ENCODE measurements around the gene TC2N. TPM values are rescaled to one million over a fixed set of nuclear protein-coding genes. Genes with fewer than 3 reads are reported as not detected.

TC2N gene
- total and polyA plus RNA-seq, 2 donors (not counting 3 experiments of a cell fraction or from before 2014, with no cell fraction given) = 0.40 TPM; not detected in 1

DNA sequence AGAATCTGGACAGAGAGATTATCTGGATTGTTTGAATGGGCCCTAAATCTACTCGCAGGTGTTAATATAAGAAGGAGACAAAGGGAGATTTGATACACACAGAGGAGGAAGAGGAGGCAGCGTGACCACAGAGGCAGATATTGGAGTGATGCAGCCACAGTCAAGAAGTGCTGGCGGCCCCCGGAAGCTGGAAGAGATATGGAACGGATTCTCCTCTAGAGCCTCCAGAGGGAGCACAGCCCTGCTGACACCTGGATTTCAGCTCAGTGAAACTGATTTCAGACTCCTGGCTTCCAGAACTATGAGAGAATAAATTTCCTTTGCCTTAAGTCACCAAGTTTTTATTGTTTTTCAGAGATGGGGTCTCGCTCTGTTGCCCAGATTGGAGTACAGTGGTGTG lies 9.2 kb upstream of the TC2N start:
- Histone ChIP-seq H3K9me1 (replicated peaks; ENCODE audit: control insufficient read depth, extremely low read depth, insufficient read depth, low read length) (no peaks in the 10 kb centered on the region), H3K27ac (ENCODE audit: insufficient read depth, low read depth, low read length) (no peak overlapping the region), H3K27me3 (ENCODE audit: control insufficient read depth in 2 of 2, insufficient read depth in 2 of 2, low read length in 2 of 2) (no peaks in the 10 kb centered on the region), H3K4me1 (ENCODE audit: control insufficient read depth, extremely low read depth, insufficient read depth, low read length) (no peaks in the 10 kb centered on the region), H4K20me1 (replicated peaks; ENCODE audit: control insufficient read depth, extremely low read depth, insufficient read depth, low read length) (no peaks in the 10 kb centered on the region), H3K9ac (replicated peaks; ENCODE audit: extremely low read depth, insufficient read depth, low read length) (no peak overlapping the region), H3K36me3 (ENCODE audit: control insufficient read depth in 2 of 2, extremely low read depth in 1 of 2, insufficient read depth in 2 of 2, low read length in 2 of 2) (no peaks in the 10 kb centered on the region), H3K4me2 (ENCODE audit: insufficient read depth, low read length) (no peak overlapping the region), H3K9me3 (replicated peaks; ENCODE audit: control insufficient read depth, insufficient read depth, low read length) (no peaks in the 10 kb centered on the region), H2AFZ (ENCODE audit: low read depth, low read length) (no peak overlapping the region), H3K79me2 (ENCODE audit: control insufficient read depth, insufficient read depth, low read length) (no peaks in the 10 kb centered on the region), H3K4me3 (replicated peaks in 1 of 3; ENCODE audit: insufficient read depth in 1 of 3, low read depth in 1 of 3, low read length in 3 of 3) (no peak overlapping the region)
- FAIRE-seq (no peak), DNase-seq (ENCODE audit: low read depth, low spot score) (no peak)
- dilution Hi-C loops (cut with MboI; ENCODE audit: extremely low pct_ligation_motif_present, low sequenced_read_pairs) (no loop called here), intact Hi-C loops (cut with micrococcal nuclease) (no loop called here)
- CTCF ChIA-PET = no interaction called here
- no TSS peak for BruUV-seq (replicated peaks)
- POLR2A ChIA-PET = no interaction called here
- TF ChIP-seq GATA2 (IDR thresholded peaks at IDR 0.05; ENCODE audit: insufficient read depth, insufficient read length, low read depth, low read length) = no peak
- TF ChIP-seq, protein P1, sequence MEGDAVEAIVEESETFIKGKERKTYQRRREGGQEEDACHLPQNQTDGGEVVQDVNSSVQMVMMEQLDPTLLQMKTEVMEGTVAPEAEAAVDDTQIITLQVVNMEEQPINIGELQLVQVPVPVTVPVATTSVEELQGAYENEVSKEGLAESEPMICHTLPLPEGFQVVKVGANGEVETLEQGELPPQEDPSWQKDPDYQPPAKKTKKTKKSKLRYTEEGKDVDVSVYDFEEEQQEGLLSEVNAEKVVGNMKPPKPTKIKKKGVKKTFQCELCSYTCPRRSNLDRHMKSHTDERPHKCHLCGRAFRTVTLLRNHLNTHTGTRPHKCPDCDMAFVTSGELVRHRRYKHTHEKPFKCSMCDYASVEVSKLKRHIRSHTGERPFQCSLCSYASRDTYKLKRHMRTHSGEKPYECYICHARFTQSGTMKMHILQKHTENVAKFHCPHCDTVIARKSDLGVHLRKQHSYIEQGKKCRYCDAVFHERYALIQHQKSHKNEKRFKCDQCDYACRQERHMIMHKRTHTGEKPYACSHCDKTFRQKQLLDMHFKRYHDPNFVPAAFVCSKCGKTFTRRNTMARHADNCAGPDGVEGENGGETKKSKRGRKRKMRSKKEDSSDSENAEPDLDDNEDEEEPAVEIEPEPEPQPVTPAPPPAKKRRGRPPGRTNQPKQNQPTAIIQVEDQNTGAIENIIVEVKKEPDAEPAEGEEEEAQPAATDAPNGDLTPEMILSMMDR (IDR thresholded peaks at IDR 0.05; ENCODE audit: extremely low read depth in 1 of 2, insufficient read depth in 1 of 2, low read depth in 1 of 2, low read length in 2 of 2) = no peak
- no peak for TF ChIP-seq JUN (IDR thresholded peaks at IDR 0.05; ENCODE audit: borderline replicate concordance, insufficient read depth, insufficient read length, low read depth)
- no peak for TF ChIP-seq FOS (IDR thresholded peaks at IDR 0.05; ENCODE audit: borderline replicate concordance, insufficient read depth, low read length)
- no peak for TF ChIP-seq POLR2A (IDR thresholded peaks at IDR 0.05; ENCODE audit: low read depth, low read length)
- no peak for TF ChIP-seq EZH2 (IDR thresholded peaks at IDR 0.05; ENCODE audit: borderline replicate concordance, low read depth, low read length, severe bottlenecking)
- TF ChIP-seq MYC (IDR thresholded peaks at IDR 0.05; ENCODE audit: low read depth, low read length) = no peak

Data from endothelial cell of umbilical vein (primary cell).